HG03159 (cell line): ENCODE results near the gene SKP1.
"Not testable (repeated sequence)": the region's sequence is repeated elsewhere in the genome, so short reads cannot be mapped to it uniquely, and the experiment has no call there.

Source experiments
- ATAC-seq: cut with Tn5 transposase; IDR thresholded peaks from one replicate; pipeline ENCODE4 v1.9.1; 2021; ENCODE audit warnings: mild to moderate bottlenecking, moderate library complexity; ENCODE audit not compliant: unreplicated experiment

The SKP1 gene

DNA sequence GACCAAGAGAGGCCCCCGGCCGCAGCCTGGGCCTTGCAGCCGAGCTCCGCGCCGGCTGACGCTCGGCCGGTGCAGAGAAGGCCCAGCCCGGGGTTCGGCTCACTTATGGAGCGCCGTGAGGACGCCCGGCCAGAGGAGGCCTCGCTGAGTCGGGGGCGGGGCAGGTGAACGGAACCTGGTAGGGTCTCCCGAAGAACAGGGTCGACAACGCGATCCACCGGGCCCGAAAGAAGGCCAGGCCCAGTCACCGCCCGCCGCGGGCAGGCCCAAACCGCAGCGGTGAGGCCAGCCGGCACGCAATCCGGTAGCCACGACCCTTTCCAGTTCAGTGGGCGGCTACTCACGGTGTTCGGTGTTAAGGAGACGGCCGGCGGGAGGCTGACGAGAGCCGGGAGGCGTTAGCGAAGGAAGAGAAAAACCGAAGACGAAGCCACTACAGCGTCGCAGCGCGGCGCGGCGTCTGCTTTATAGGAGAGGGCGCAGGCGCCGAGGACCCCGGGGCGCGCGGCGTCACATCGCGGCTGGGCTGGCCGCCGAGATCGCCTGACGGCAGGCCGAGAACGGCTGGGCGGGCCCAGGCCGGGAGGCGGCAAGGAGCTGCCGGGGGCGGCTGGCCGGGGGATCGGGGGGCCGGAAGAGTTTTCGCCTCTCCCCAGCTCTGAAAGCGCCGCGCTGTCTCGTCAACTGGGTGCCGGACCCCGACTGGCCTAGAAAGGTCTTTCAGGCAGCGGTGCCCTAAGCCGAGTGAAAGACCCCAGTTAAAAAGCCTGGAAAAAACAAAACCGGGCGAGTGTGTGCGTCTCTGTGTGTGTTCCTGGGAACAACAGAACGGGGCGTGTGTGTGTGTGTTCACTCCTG lies at the start of gene SKP1:
TSS of gene SKP1 (minus strand) at position 440 of the 858 bp plus-strand sequence. CDS start 2,928 bp downstream, outside the sequence.
- peak; percentile 72 for ATAC-seq

DNA sequence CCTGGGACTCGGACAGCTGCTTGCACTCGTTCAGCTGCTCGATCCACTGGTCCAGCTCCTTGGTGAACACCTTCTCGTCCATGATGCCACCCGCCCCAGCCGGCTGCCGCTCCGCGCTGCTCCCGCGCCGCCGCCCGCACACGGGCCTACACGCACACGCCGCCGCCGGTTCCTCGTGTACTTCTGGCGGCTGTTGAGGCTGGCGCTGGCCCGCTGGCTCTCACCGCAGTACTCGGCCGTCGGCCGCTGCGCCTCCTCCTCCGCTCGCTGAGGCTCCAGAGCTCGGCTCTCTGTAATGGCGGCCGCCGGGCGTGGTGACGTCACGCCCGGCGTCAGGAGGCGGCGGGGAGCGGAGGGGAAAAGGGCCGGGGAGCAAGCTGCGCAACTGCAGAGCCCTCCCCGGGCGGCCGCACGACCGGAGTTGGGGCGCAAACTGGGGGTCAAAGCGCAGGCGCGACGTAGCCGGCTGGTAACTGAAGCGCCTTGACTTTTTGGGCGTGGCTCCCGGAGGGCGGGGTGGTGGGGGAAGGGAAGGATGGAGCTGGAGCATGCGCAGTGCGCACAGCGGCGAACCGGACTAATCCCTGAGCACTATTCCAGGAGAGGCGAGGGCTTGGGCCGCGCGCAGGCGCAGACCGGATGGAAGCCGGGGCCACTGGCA lies 49.2 kb upstream of the SKP1 start, which contains the start of gene PPP2CA:
TSS of gene PPP2CA (minus strand) at position 294 of the 661 bp plus-strand sequence. CDS start at position 82, 212 bp downstream.
- peak; percentile 81 for ATAC-seq

DNA sequence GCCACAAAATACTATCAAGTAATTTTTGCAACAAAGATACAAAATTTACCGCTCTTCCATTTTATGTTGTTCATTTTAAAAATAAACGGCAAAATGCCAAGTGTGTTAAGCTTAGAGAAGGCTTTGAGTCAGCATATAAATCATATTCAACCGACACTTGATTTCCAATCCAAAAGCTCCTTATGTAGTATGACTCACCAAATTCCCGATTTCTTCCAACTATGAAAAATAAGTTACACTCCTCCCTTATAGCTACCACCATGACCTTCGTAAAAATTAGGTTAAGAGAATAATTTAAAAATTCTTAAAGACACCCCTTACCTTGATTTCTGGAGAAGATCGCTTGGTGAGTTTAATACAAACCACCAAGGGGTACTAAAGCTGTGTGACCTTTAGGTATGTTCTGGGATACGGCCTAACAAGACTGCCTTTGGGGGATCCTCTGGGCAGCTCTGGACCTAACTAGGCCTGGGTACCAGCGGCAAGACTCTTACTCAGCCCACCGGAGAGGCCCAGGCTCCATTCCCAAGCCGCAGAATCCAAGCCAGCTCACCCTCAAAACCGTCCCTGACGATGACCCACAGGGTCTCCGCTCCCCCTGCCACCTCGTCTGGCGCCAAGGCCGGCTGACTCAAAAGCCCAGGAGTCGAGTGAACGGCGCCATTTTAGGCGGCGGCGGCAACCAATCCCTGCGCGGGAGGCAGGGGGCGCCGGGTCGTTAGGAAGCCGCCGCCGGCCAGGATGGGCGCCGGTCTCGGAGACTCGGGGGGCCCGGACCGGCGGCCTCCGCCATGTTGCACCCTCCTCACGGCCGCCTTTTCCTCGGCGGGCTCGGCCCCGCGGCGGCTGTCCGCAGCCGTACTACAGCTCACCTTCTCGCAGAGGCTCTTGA lies 48.4 kb upstream of the SKP1 start:
- peak; percentile 38 for ATAC-seq

DNA sequence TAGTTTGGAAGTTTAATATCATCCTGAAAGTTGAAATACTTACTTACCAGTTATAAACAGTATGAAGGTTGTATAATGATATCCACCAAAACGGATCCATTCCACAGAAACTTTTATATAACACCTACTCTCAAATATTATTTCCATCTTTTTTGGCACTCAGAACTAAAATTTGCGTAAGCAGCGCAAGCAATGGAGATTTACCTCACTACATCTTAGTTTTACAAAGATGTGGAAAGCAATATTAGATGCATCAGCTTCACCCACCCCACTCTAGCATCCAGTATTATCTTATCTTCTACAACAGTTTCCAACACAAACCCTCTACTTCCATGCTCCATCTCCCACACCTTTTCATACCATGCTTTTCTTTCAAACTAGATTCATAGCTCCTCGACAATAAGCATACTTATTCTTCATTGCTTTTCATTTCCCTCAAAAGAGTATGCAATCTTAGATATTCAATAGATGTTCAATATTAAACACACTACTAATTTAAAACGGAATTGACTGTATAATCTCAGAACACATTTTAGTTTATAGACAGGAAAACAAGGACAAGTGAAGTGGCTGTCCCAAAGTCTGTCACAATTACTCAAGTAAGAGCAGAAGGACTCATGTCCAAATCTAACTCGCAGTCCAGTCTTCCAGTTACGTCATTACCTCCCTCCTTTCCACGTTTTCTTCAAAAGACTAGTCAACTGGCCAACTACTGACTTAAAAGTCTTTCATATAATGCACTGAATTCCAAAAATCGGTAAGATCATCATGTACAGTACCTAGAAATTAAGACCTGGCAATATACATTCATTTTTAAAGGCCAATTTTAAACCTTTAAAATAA lies 46.9 kb upstream of the SKP1 start:
- ATAC-seq, result no peak

DNA sequence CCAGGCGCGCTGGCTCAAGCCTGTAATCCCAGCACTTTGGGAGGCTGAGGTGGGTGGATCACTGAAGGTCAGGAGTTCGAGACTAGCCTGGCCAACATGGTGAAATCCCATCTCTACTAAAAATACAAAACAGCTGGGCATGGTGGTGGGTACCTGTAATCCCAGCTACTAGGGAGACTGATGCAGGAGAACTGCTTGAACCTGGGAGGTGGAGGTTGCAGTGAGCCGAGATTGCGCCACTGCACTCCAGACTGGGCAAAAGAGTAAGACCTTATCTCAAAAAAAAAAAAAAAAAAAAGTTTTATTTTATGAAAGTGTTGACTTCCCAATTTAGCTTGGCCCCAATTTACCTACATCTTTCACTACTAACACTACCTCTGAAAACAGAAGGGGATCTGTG lies 44.9 kb upstream of the SKP1 start:
- ATAC-seq, result not testable (repeated sequence)

DNA sequence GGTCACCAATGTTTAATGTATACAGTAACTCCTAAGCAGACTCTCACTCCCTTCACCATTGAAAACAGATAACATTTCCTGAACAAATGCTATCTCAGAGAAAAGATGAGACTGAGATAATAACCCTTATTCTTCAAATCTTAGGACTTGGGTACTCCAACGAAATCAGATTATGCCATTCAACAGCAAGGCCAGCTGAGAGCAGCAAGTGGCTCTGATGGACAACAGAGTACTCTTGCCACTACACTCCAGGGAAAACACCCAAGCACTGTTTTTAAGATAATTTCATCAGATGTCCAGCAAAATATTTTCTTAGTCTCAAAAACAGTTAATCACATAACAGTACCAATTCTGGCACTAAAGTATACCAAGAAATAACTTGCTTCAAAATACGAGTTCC lies 39.0 kb upstream of the SKP1 start:
- ATAC-seq, result no peak

DNA sequence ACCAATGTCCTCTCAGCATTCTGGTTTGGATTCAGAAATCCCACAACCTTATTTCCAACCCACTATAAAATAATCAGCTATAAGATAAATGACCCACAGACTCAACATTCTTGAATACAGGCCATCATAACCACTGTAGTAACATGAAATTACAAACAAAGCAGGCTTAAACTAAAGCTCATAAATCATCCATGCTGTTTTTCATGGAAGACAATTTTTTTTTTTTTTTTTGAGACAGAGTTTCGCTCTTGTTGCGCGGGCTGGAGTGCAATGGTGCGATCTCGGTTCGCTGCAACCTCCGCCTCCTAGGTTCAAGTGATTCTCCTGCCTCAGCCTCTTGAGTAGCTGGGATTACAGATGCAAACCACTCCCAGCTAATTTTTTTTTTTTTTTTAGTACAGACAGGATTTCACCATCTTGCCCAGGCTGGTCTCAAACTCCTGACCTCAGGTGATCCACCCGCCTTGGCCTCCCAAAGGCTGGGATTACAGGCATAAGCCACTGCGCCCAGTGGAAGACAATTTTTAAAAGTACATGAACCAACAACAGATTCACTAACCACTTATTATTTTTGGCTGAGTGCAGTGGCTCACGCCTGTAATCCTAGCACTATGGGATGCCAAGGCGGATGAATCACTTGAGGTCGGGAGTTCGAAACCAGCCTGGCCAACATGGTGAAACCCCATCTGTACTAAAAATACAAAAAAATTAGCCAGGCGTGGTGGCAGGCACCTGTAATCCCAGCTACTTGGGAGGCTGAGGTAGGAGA lies 34.7 kb upstream of the SKP1 start:
- ATAC-seq, result not testable (repeated sequence)

DNA sequence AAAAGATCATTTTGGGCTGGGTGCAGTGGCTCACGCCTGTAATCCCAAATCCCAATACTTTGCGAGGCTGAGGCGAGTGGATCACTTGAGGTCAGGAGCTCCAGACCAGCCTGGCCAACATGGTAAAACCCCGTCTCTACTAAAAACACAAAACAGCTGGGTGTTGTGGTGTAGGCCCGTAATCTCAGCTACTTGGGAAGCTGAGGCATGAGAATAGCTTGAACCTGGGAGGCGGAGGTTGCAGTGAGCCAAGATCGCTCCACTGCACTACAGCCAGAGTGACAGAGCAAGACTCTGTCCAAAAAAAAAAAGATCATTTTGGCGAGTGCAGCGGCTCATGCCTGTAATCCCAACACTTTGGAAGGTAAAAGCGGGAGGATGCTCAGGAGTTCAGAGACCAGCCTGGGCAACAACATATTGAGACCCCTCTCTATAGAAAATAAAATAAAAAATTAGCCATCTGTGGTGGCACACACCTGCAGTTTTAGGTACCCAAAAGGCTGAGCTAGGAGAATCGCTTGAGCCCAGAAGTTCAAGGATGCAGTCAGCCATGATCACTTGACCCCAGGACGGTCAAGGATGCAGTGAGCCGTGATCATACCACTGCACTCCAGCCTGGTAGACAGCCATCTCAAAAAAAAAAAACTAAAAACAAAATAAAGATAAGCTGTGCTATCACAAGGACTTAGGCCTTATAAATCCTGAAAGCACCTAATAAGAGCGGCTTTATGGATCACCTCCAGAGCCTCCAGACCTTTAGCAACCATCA lies 32.9 kb upstream of the SKP1 start:
- no peak for ATAC-seq

DNA sequence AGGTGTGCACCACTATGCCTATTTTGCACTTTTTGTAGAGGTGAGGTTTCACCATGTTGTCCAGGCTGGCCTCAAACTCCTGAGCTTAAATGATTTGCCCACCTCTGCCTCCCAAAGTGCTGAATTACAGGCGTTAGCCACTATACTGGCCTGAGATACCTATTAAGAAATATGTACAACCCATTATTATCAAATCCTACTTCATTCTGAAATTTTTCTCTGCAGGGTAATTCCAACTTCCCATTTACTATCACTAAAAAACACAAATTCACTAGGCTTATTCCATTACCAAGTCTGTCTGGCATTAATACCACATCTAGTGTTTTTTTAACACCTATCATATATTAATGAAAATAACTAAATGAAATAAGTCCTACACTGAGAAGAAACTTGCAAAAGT lies 30.9 kb upstream of the SKP1 start:
- ATAC-seq, result no peak

DNA sequence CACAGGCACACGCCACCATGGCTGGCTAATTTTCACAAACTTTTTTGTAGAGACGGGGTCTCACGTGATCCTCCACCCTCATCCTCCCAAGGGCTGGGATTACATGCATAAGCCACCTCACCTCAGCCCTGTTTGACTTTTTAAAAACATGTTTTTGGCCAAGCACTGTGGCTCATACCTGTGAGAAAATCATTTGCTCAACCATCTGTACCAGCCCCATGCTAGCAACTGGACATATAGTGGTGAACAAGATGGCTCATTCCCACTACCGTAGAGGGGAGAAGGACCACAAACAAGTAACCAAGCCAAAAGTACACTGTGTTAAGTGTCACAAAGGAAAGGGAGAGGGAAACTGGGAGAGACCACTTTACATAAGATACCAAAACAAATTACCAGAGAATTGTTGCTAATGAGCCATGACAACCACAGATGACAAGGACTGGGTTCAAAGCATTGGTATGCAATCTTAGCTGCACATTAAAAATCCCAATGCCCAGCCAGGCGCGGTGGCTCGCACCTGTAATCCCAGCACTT lies 29.9 kb upstream of the SKP1 start:
- ATAC-seq, result no peak

DNA sequence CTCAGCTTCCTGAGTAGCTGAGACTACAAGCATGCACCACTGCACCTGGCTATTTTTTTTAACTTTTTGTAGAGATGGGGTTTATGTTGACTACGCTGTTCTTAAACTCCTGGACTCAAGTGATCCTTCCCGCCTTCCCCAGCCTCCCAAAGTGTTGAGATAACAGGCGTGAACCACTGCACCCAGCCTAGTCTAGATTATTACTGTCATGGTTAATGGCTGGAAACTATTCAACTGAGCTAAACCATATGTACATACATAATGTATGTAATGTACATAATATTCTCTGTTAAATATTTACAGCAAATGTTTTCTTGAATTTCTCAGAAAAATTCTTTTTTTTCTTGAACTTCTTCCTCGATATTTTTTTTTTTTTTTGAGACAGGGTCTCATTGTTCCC lies 27.8 kb upstream of the SKP1 start:
- no peak for ATAC-seq

DNA sequence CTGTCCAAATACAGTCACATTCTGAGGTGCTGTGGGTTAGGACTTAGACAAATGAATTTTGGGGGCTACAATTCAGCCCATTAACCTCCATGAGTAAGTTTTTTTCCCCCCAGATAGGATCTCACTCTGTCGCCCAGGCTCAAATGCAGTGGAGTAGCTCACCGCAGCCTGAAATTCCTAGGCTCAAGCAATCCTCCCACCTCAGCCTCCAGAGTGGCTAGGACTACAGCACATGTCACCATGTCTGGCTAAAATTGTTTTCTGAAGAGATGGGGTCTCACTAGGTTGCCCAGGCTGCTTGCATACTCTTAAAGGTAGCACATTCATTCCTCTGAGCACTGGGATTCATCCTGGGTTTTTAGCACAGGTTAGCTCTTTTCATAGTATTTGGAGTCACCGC lies 26.9 kb upstream of the SKP1 start:
- ATAC-seq, result no peak

DNA sequence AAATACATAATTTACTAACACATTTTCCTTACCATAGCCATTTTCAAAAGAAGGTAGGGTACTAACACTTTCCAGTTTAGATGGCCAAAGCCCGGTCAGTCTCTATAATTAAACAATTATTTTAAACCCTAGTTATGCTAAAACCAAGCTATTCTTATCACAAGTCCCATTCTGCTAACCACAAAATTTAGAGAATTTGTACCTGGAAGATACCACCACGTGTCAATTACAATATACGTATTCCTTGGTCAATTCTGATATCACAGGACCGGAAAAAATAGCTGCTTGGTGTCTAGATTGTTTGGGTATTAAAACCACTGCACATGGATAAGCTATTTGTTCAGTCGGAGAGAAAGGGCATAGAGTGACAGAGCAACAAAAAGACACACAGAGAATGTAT lies 18.9 kb upstream of the SKP1 start:
- no peak for ATAC-seq

DNA sequence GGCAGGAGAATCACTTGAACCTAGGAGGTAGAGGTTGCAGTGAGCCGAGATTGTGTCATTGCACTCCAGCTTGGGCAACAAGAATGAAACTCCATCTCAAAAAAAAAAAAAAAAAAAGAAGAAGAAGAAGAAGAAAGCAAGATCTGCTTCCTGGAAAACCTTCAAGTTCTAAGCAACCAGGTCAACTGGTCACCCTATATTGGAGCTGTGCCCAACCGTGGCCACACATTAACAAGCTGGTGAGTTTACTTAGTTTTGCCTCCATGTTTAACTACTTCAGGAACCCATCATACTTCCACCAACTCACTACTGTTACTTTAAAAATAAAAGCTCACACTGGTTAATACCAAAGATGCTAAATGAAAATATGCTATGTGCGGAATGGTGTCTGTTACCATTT lies 12.3 kb upstream of the SKP1 start:
- no peak for ATAC-seq

DNA sequence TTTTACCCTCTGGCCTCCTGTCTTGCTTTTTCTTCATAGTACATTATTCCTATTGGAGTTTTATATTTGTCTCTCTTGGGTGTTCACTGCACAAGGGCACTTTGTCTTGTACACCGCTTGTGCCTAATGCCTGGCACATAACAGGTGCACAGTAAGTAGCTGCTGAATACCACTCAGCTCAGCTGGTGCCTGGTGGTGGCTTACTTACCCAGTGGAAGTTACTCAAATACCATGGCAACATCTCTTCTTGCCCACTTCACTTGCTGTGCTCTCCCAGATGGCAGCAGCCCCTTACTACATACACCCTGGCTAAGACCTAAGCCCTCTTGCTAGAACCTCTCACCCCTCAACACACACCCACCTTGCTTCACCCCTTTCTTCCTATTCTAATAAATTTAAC lies 11.3 kb upstream of the SKP1 start:
- no peak for ATAC-seq

DNA sequence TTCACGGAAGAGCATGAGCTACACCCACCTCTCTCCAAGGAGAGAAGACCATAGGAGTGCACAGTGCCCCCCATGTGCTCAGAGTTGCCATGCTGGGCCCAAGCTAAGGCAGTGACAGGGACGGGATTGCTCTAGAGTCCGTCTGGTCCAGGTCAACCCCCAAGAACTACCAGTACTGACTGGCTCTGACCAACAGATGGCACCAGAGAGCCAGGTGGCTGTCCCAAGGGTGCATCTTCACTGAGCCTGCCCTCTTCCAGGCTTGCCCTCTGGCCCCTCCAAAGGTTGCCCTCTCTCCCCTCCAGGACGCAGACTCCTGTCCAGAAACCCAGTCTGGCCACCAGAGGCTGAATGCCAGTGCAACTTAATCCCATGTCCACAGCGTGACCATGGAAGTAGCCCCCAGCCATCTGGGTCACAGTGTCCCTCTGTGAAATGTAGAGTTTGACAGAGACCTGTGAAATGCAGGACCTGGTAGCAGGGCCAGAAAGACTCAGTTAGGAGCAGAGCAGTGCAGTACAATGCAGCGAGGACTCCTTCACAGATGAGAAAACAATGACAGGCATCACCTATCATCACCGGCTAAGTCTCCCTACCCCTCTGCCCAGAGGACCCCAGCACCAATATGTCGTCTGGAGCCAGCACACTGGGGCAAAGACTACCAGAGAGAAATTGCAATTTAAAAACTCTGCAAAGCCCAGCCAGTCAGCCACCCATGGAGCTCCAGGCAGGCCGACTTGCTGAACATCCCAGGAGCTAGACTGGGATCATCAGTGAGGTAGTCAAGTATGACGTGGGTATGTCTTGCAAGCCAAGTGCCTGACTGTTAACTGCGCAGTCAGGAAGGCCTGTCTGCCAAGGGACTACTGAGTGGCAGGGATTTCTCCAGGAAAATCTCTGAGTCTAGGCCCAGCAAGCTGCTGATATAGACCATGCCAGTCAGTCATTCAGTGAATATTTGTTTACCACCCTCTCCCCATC lies 7.7 kb upstream of the SKP1 start:
- ATAC-seq, result peak; percentile 77

DNA sequence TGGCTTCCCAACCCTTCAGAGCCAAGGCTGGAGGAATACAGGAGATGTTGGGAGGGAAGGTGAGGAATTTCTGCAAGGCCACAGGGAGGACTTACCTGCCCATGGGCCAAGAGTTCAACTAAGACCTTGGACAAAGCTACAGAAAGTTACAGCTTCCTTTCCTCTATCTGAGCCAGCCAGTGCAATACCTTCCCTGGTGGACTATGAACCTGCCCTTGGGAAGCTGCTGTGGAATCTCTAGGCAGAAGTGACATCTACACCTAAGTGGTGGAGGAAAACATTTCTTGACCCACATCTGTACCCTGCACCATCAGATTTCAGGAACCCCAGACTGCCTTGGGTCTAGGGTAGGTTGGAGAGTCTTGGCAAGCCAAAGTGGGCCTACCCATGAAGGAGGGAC lies 6.7 kb upstream of the SKP1 start:
- ATAC-seq, result no peak

DNA sequence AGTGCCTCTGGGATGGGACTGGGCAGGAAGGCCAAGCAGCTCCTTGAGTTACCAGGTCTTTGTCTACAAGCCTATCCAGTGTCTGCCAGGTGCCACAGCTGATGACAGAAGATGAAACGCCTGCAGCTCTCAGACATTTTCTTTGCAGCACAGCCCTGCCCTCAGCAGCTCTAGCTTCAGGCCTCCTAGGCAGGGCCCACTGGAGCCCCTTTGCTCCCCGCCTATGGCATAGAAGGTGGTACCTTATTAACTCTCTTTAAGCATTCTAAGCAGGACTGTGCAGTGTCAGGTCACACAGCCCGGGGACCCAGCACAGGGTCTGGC lies 1.3 kb upstream of the SKP1 start:
- no peak for ATAC-seq
